HG02852 (cell line): ENCODE data around the gene NME2.
A peak's percentile ranks its signal among the peaks of the same experiment; 100 is the strongest.
"Not testable (repeated sequence)": the region's sequence is repeated elsewhere in the genome, so short reads cannot be mapped to it uniquely, and the experiment has no call there.

ENCODE experiments used
- ATAC-seq: cut with Tn5 transposase; IDR thresholded peaks from one replicate; pipeline ENCODE4 v1.9.1; 2021; ENCODE audit warnings: mild to moderate bottlenecking, moderate library complexity; ENCODE audit not compliant: unreplicated experiment

The NME2 gene

DNA sequence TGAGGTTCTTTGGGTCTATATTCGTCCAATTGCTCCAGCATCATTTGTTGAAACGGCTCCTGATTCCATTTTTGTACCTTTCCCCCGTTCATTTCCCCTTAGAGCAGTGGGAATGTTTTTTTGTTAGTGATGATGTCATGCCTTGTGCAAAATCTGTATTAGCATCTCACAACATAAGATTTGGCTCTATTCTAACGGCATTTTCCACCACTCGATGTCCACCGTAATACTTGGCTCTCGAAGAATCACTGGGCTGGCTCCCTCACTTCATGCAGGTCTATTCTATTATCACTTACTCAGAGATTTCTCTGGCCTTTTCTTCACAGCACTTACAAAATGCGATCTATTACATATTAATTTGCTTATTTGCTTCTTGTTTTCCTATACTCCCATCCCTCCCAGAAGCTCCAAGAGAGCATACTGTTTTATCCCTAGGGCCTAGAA lies 13.4 kb upstream of the NME2 start:
- no peak for ATAC-seq

DNA sequence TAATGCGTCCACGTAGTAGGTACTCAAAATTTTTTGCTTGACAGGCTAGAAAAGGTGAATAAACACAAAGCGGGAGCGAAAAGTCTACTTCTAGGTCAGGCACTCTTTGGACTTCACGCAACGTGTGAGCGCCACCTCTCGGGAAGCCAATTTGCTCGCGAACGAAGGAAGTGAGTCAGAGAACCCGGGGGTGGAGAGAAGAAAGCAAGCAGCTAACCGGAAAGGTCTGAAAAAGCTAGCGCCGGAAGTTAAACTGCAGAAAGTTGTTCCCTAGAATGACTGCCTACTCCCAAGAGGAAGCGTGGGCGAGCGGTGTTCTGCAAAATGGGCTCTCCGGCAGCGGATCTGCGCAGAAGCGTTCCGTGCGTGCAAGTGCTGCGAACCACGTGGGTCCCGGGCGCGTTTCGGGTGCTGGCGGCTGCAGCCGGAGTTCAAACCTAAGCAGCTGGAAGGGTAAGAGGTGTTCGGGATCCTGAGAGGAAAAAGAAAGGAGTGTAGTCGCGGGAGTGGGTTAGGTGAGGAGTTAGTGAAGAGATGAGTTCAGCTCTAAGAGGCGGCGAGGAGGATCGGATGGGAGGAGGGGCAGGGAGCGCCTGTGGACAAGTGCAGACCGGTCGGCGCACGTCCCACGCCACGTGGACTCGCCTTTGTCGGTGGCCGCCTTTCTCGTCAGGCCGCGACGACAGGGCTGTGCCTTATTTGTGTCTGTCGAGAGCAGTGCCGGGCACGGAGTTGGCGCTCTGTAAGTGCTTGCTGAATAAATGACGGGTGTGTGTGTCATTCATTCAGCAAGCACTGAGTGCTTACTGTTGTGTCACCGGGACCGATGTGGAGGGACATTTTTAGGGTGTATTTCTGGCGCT lies 12.8 kb upstream of the NME2 start, which contains the start of gene NME1:
Gene NME1 (plus strand): TSS at position 350 of the 863 bp plus-strand sequence. CDS start 2,096 bp downstream, outside the sequence.
- ATAC-seq = peak; percentile 87

DNA sequence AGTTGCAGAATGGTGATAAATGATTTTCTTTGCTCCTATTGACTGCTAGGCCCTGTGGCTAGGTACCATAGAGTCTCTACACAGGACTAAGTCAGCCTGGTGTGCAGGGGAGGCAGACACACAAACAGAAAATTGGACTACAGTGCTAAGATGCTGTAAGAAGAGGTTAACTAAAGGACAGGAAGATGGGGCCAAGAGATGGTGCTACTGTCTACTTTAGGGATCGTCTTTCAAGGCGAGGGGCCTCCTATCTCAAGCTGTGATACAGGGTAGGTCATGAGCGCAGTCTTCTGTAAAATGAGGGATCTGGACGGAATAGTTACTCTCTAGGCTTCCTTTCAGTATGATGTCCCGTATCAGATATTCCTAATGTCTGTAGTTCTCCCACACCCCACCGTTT lies 12.0 kb upstream of the NME2 start:
- no peak for ATAC-seq

GRCh38 chr17:51155416-51155815 lies 10.8 kb upstream of the NME2 start:
- no peak for ATAC-seq

DNA sequence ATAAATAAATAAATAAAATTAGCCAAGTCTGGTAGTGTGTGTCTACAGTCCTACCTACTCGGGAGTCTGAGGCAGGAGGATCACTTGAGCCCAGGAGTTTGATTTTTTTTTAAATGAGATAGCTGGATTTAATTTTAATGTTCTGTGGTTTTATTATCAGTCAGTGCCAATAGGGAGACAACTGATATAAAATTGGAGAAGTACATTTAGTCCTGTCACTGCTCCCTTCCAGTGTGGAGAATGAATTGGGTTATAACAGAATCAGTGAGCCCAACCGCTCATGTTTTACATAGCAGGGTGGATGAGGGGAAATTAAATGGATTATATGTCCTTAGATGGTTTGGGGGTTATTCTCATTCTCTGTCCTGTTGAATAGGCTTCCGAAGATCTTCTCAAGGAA lies 6.6 kb upstream of the NME2 start:
- no peak for ATAC-seq

DNA sequence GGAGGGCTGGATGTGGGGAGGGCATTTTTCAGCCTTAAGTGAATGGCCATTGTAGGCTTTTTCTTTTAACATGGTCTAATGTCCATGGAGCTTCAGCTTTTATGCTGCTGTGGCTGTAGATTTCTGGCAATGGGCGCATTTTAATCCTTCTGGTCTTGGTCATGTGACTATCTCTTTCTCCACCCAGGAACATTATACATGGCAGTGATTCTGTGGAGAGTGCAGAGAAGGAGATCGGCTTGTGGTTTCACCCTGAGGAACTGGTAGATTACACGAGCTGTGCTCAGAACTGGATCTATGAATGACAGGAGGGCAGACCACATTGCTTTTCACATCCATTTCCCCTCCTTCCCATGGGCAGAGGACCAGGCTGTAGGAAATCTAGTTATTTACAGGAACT lies 4.7 kb upstream of the NME2 start:
- ATAC-seq = no peak

DNA sequence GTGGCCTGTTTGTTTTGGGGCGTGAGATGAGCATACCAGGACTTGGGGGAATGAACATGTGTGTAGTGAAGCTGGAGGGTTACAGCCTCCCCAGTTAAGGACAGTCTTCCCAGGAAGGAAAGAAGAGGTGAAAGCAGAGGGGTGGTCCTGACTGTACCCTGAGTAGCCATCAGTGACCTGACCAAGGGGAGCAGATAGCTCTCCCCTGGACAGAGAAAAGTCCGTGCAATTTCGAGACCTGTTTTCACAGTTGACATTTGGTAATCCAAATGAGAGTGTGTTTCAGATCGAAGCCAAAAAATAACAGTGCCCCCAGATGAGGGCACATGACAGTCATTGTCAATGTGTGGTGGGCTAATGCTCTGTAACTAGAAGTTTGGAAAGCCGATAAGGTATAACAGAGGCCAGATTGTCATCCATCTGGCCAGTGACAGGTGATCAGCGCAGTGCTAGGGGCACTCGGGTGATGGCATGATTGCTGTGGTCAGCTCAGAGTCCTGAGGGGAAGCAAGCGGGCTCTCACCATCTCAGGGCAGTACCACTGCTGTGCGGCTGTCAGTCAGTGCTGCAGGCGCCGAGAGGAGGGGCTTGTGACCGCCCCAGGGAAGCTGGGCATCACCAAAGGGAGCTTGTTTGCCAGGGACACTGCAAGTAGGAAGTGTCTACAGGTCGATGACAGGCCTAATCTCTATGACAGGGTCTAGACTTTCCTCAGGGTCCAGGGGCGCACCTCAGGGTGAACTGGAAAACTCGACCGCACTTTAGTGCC lies 1.1 kb upstream of the NME2 start:
- ATAC-seq = no peak

- peak; percentile 1 for ATAC-seq
Measured at GRCh38 chr17:51165680-51166197, 472 bp upstream of the NME2 start.

- ATAC-seq = peak; percentile 50
Measured at GRCh38 chr17:51166987-51167931, 1.0 kb downstream of the NME2 start.

DNA sequence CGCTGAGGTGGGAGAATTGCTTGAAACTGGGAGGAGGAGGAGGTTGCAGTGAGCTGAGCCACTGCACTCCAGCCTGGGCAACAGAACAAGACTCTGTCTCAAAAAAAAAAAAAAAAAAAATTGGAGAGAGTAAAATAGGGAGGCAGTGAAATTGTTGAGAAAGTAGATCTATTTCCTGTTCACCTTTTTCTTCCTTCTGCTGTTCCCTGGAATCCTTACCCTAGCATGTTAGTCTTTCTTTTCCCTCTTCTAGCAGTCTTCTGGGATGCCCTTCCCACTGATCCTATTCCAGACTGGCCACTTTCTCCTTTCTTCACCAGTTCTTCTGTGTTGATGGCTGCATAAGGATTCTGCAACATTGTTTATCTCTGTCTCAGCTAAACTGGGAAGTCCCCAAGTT lies 3.1 kb downstream of the NME2 start:
- no peak for ATAC-seq

- no peak for ATAC-seq
Measured at GRCh38 chr17:51170736-51171135, 4.5 kb downstream of the NME2 start.

- not testable (repeated sequence) for ATAC-seq
Measured at GRCh38 chr17:51172030-51172429, 5.8 kb downstream of the NME2 start.

GRCh38 chr17:51180486-51180885 lies 14.3 kb downstream of the NME2 start:
- ATAC-seq = no peak

DNA sequence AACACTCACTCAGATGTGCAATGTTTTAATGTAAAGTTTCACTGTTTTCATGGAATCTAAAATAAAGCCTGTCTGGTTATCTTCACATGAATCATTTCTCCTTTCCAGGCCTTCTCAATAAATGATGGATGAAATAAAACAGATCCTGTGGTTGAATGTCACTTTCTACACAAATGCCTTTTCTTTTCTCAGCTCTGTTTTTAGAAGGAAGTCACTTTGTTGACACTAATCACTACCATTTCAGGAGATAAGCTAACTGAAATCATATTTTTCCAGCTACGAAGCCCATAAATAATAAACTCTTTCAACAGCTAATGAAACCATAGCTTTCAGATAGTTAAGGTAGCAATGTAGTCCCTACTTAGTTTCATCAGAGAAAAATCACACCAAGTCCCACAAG lies 17.9 kb downstream of the NME2 start:
- ATAC-seq = no peak

DNA sequence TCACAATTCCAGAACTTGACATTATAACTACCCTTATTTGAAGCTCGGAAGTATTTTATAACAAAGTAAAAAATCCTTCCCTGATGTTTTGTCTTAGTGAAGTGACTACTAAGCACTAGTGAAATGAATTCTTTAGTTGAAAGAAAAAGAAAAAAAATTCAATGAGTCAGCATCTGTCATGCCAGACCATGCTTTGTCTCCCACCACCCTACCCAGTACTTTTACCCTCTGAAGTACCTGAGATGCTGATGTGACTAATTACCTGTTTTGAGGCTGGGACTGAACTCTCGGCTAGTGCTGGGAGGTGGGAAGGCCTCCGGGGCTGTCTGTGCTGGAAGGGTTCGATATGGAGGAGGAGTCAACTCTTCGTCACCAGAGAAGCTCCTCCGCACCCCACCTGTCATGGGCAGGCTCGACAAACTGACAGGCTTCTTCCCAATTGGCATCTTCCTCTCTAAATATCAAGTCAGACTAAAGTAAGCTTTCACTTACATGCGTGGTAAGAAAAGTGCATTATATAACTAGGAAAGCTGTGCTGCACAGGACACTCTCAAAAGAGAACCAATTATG lies 19.6 kb downstream of the NME2 start:
- ATAC-seq = no peak

DNA sequence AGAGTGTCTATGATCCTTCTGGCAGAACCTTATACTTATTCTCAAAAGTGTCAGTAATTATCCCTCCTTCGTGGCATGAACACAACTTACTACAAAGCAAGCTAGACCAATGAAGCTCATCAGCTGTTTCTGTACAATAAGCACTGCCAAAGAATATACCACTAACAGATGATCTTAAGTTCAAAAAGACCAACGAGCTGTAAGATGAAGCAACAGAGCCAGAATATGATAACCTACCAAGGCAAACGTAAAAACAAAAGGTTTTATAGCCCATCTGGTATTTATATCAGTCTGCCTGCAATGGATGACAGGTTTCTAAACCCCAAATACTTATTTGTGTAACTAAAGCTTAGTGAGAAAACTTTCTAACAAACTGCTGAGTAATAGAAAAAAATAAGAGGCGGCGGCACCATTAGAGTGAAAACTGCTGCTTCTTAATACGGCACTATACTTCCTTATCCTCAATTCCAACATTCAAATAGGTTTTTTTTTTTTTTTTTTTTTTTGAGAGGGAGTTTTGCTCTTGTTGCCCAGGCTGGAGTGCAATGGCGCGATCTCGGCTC lies 22.1 kb downstream of the NME2 start:
- no peak for ATAC-seq

- no peak for ATAC-seq
Measured at GRCh38 chr17:51189162-51189561, 23.0 kb downstream of the NME2 start.

DNA sequence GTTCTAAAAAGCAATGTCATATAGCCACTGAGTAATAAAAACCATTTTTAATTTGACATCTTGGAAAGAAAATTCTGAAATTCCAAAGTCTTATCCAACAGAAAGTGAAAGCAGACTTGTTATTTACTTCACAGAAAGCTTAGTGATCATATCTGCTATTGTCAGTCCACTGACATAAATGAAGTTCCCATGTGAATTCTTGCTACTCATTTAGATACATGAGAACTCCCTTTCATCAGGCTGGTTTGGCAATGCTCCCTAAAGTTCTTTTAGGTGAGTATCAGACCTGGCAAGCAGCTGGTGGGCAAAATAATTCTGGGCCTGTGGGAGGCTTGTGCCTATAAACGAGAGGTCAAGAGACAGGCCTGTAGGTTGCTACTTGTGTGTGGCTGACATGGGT lies 23.4 kb downstream of the NME2 start:
- ATAC-seq = no peak

DNA sequence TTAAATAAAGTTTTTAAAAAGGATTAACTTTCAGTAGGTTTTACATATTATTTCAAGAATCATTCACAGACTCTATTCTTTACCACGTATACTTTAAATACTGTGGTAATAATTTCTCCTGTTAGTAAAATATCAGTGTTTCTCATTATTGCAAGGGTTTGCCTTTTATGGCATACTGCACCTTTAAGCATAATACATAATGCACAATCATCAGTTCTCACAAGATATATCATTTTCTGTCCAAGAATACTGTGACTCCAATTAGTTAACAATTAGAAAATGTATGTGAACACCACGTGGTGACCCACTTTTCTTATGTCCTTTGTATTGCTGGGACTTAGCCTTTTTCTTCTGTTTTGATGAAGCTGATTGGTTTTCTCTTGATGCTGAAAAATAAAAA lies 25.7 kb downstream of the NME2 start:
- ATAC-seq = no peak

DNA sequence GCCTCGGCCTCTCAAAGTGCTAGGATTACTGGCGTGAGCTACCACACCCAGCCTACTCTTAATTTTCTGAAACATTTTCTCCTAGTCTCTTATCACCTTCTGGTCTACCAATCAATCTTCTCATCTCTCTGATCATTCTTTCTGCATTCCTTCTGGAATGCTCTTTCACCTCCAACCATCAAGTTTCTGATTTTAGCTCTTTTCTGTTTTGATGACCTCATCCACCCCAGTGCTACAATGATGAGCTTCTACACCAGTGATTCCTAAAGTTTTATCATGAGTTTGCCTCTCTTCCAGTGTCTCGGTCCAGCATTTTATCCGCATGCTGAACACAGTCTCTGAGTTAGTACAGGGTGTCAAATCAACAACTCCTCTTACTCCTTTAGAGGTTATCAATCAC lies 31.5 kb downstream of the NME2 start:
- no peak for ATAC-seq
